PFSK-1 (cell line): ENCODE results near the gene ABCE1.

Experiments
- POLR2AphosphoS5 ChIP-seq: IDR thresholded peaks from 2 replicates; pipeline ENCODE4 v1.6.1; 2012; ENCODE audit warnings: low read depth, mild to moderate bottlenecking, control low read depth, low read length, moderate library complexity
- SIN3A ChIP-seq: IDR thresholded peaks from 2 replicates; pipeline ENCODE4 v1.6.1; 2012; ENCODE audit warnings: mild to moderate bottlenecking, low read length, moderate library complexity, borderline replicate concordance; ENCODE audit not compliant: insufficient read depth
- TAF1 ChIP-seq: IDR thresholded peaks from 2 replicates; pipeline ENCODE4 v1.6.1; 2012; ENCODE audit warnings: low read length, control low read depth, borderline replicate concordance; ENCODE audit not compliant: insufficient read depth
- TF ChIP-seq, protein P1 (sequence below), 2 experiments: IDR thresholded peaks; 2 replicates each; pipeline versions ENCODE4 v1.6.1 to v1.8.0; 2011 to 2012; ENCODE audit warnings: low read depth in 2 of 2, low read length in 2 of 2, control low read depth in 1 of 2, inconsistent platforms in 1 of 2, mild to moderate bottlenecking in 1 of 2, moderate library complexity in 1 of 2; ENCODE audit not compliant: insufficient read depth in 1 of 2

DNA sequence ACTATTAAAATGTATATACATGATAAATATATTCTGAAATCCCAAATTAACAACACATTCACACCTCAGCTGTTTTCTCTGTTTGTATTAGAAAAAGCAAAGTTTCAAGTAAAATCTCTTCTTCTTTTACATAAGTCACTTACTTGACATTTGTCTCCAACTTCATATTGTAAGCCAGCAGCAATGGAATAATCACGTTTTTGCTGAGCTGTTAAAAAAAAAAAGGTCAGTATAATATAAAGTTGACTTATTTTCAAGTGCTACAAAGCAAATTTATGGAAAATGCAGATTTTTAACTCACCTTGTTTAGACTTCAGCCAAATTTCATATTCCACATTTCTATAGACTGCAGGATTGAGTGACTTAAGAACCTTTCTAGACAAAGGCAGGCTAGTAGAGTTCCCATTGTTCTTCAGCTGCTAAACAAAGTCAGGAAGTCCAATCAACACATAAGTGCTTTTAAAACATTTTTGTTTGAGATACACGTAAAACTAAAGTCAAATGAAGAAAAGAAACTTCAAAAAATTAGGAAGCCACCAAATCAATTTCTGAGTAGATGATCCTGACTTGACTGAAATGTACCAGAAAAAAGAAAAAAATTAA is 57.3 kb downstream of the ABCE1 start:
- no peak for TF ChIP-seq SIN3A
- no peak for TF ChIP-seq POLR2AphosphoS5
- no peak for TF ChIP-seq TAF1
- TF ChIP-seq, protein P1, sequence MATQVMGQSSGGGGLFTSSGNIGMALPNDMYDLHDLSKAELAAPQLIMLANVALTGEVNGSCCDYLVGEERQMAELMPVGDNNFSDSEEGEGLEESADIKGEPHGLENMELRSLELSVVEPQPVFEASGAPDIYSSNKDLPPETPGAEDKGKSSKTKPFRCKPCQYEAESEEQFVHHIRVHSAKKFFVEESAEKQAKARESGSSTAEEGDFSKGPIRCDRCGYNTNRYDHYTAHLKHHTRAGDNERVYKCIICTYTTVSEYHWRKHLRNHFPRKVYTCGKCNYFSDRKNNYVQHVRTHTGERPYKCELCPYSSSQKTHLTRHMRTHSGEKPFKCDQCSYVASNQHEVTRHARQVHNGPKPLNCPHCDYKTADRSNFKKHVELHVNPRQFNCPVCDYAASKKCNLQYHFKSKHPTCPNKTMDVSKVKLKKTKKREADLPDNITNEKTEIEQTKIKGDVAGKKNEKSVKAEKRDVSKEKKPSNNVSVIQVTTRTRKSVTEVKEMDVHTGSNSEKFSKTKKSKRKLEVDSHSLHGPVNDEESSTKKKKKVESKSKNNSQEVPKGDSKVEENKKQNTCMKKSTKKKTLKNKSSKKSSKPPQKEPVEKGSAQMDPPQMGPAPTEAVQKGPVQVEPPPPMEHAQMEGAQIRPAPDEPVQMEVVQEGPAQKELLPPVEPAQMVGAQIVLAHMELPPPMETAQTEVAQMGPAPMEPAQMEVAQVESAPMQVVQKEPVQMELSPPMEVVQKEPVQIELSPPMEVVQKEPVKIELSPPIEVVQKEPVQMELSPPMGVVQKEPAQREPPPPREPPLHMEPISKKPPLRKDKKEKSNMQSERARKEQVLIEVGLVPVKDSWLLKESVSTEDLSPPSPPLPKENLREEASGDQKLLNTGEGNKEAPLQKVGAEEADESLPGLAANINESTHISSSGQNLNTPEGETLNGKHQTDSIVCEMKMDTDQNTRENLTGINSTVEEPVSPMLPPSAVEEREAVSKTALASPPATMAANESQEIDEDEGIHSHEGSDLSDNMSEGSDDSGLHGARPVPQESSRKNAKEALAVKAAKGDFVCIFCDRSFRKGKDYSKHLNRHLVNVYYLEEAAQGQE (IDR thresholded peaks at IDR 0.05; ENCODE audit: insufficient read depth in 1 of 2, low read depth in 2 of 2, low read length in 2 of 2): no peak
